Amniotic stem cell (primary cell): ENCODE data around the gene SYCP3.
"Not testable (repeated sequence)": the region's sequence is repeated elsewhere in the genome, so short reads cannot be mapped to it uniquely, and the experiment has no call there.

ENCODE experiments used
- DNase-seq: peaks from one replicate; lab custom pipeline; 2025; lab: John Stamatoyannopoulos, UW

Gene SYCP3

DNA sequence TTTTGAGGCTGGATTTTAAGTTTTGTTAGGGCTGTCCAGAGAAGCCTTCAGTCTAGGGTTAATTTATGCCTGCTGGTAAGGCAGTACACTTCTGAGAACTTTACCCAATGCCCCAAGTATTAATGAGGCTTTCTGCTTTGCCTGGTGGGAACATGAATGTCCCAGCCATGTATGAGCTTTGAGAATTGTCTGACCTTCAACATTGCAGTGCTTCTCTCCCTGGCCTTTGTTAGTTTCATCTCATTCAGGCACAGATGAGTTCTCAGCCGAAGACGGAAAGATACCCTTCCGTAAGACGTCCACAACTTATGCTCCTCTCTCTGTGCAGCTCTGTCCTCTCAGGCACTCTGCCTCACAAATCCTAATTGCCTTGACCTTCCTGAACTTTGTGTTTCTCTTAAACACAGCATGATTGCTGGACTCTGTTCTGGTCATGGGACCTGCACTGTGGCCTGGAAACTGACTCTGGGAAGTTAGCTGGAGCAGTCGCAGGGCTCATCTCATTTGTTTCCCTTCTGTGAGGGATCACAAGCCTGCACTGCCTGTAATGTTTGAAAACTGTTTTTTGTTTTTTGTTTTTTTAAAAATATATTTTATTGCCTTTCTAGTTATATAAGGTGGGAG, 26.1 kb downstream of the SYCP3 start:
- no peak for DNase-seq

DNA sequence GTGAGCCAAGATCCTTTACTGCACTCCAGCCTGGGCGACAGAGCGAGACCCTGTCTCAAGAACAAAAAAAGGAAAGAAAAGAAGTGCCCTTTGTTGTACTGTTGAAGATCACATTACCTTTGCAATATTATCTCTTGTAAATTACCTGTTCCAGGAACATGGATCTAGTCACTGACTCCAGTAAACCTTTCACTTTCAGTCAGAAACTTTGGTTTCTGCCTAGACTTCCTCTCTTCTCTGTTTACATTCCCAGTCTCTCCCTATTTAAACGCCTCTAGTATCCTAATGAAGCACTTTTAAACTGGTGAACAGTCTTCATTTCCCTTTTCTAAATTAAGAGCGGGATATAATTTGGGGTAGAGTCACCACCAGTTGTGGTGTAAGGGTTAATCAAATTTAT, 29.0 kb downstream of the SYCP3 start:
- no peak for DNase-seq

DNA sequence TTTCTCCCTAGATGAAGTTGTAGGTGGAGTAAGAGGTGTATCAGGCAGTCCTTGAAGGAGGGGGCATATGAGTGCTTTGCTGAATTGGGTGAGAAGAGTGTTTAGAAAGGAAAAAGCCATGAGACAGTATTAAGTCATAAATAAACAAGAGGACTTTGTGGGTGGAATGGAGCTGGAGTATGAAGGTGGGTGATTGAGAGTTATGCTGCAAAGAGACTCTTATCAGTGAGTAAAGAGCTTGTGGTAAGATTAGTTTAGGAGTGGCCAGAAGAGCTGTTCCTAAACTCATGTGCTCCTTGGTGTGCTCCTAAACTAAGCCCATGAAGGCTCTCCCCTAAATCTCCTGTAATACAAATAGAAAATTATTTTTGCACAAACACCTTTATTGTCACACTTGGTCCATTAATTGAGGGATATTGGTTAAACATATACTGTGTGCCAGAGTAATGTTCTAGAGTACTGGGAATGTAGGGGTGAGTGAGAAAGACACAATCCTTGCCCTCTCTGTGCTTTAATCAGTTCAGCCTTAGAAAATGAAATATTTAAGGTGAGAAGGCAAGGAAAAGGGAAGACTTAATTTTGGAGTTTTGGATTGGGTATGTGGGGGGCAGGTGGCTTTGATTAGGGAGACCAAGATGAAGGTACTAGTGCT, 32.0 kb downstream of the SYCP3 start:
- no peak for DNase-seq

DNA sequence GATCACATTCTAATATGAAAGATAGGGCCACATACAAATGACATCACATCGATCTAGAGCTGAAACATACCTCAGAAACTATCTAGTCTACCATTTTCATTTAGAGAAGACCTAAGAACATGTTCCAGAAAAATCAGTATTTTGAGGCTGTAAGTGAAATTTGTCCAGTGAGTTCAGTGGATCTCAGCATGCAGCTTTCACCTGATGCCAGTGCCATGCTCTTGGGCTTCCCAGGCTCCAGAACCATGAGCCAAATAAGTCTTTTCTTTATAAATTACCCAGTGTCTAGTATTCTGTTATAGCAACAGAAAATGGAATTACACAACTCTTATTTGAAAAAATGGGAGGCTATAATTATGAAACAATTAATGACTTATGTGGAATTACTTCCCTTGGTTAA, 32.9 kb downstream of the SYCP3 start:
- DNase-seq: no peak

DNA sequence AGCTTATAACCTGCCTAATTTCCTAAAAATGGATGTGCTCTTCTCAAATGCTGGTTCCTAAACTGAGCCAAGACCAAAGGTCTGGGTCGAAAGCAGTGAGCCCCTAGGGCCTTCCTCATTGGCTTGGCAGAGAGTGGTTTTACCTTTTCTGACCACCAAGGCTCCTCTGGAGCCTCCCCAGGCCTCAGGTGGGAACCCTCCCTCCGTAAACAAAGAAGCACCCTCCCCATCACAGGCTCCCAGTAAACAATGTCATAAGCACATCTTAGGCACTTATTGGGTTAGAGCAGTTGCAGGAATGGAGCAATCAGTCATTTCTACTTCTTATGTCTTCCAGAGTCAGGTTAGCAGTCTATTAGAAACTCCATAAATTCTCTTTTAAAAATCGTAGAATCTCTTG, 35.8 kb downstream of the SYCP3 start:
- no peak for DNase-seq

DNA sequence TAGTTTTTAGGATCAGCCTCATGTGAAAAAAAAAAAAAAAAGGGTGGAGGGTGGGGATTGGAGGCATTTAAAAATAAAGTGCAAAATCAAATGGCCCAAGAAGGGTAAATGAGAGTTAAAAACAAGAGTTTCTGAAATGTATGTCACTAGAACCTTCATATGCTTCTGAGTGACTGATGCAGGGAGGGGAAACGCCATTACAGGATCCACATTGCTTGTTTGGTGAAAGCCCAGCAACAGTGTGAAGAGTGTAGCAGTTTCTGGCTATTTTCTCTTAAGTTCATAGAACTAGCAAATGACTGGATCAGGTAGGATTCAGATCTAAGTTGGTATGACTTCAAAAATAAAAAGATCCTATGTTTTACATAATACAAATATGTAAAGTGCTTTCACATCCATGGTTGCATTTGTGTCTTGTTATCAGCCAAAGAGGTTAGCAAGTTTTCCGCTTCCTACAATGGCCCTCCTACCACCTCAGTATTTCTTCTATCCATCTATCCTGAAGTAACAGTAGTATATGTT, 38.9 kb downstream of the SYCP3 start:
- no peak for DNase-seq

DNA sequence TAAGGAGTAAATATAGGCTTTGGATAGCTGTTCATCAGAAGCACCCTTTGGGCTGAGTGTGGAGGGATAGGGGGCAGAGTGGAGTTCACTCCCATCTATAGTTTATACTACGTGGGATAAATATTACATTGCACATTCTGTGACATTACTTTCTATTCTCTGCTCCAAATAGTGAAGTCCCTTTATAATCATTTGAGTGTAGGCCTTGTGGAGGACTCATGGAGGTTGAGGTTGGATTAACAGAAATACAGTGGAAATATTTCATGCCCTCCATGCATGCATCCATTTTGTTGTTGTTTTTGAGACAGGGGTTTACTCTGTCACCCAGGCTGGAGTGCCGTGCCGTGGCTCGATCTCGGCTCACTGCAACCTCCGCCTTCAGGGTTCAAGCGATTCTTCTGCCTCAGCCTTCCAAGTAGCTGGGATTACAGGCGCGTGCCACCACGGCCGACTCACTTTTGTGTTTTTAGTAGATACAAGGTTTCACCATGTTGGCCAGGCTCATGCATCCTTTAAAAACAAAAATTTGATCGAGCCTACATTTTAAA, 40.4 kb downstream of the SYCP3 start:
- no peak for DNase-seq

DNA sequence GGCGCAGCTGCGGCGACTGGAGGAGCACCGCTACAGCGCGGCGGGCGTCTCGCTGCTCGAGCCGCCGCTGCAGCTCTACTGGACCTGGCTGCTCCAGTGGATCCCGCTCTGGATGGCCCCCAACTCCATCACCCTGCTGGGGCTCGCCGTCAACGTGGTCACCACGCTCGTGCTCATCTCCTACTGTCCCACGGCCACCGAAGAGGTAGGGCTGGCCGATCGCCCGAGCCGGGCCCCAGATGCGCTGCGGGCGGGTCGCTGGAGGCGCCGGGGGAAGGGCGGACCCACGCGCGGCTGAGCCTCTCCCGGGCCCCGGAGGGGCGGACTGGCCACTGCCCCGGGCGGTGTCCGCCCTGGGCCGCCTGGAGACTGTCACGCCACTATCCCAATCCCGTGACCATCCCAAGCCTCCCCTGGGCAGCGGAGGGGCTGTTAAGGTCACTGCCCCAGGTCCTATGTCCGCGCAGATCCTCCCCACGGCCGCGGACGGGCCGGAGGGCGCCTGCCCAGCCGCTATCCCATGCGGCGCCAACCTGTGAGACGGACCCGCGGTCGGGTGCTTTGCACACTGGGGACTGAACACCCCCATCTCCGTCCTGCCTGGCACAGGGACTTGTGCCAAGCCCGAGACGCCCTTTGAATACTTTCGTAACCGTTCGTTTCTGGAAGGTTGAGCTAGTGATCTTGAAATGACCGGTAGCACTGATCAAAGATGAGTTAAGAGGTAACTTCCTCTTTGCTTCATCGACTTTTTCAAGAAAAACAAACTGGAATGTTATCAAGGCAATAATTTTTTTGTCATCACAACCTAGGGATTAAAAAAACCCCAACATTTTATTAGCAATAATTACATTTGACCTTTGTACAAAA, 41.1 kb downstream of the SYCP3 start:
- DNase-seq: no peak

DNA sequence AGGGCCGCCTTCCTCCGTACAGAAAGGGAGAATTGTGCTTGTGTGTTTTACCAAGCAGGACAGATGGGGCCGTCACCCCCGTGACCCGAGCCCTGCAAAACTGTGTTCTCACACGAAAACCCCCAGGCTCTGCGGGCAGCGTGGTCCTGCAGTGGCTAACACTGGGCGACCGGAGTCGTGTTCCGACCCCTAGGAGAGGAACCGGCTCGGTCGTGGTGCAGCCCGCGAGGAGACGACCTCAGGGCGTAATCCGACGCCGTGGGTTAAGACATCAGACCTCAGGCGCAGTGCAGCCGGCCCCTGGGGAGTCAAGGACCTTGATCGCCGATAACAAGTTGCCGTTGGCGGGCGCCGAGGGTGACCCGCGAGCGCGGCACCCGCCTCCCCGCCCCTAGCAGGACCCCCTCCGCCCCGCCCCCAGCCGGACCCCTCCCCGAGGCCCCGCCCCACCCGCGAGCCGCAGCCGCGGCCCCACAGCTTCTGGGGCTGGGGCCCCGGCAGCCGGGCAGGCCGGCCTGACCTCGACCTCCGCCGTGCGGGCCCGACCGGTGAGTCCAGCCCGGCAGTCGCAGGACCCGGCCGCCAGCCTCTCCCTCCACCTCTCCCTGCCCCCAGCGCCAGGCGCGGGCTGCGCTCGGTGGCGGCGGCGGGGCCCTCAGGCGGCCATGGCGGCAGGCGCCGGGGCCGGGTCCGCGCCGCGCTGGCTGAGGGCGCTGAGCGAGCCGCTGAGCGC, 41.9 kb downstream of the SYCP3 start, which contains the start of gene CHPT1:
Gene CHPT1 (plus strand): TSS at position 444 of the 733 bp plus-strand sequence. CDS start 222 bp downstream, at position 666.
- no peak for DNase-seq

DNA sequence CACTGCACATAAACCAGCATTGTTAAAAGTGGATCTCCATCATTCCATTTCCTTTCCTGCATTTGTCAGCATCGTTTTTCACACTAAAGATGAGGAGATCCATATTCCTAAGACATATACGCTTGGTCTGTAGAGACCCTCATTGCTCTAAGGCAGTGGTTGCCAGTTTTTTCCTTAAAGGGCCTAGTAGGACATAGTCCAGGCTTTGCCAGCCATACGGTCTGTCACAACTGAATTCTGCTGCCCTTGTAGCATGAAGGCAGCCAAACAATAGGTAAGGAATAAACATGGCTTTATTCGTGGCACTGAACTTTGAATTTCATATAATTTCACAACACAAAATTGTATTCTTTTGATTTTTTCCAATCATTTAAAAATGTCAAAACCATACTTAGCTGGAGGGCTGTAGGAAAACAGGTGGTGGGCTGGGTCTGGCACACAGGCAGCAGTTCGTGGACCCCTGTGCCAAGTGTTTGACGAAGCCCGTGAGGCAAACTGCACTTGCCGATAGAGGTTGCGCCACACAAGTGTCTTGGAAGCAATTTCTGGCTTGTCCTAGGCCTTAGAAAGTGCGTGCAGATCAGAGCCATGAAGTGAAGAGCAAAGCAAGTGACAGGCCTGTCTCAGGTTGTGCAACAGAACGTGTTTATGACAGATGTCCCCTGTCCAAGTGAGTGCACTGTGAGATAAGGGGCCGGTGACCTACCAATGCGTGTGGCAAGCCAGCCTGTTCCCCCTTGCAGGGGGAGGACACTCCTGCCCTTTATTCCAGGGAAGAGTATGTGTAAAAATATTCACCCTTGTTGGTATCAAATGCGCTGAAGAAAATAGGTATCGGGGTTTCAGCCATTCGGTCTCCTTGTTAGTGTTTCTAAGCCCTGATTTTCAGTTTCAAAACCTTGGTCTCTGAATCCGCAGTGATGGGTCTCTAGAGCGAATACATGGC, 42.7 kb downstream of the SYCP3 start:
- no peak for DNase-seq

DNA sequence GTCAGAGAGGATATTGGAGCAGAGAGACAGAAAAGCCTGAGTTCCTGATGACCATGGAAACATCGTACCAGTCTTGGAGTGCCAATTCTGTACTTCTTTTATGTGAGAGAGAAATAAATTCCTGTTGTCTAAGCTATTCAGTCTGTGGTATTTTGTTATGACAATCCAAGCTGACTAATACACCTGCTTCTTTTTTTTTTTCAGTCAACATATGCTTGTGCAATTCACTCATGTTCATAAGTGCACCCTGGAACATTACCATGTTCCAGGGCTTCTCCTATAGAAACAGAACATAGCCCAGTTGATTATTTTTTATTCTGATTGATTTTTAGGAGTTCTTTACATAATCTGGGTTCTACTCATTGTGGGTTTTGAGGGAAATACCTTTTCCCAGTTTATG, 43.6 kb downstream of the SYCP3 start:
- no peak for DNase-seq

DNA sequence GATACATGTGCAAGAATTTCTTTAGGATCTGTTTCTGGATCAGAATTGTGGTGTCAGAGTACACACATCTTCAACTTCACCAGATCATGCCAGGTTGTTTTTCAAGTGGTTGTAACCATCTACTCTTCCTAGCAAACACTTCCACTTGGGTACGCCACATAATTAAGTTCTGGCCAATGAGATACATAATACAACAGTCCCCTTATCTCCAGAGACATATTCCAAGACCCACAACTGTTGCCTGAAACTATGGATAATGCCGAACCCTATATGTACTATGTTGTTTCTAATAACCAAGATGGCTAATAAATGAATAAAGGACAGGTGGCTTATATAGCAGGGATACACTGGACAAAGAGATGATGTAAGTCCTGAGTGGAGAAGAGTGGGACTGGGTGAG, 44.3 kb downstream of the SYCP3 start:
- no peak for DNase-seq

DNA sequence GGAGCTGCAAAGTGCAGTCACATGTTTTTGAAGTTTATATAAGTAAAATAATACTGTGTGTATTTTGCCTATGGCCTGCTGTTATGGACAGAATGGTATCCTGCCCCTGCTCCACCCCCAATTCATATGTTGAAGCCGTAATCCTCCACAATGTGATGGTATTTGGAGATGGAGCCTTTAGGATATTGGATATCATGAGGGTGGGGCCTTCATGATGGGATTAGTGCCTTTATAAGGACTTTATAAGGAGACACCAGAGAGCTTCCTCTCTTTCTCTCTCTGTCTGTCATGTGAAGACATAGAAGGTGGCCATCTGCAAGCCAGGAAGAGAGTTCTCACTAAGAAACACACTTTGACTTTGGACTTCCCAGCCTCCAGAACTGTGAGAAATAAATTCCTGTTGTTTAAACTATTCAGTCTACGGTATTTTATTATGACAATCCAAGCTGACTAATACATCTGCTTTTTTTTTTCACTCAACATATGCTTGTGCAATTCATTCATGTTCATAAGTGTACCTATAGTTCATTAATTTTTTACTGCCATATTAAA, 44.9 kb downstream of the SYCP3 start:
- no peak for DNase-seq

DNA sequence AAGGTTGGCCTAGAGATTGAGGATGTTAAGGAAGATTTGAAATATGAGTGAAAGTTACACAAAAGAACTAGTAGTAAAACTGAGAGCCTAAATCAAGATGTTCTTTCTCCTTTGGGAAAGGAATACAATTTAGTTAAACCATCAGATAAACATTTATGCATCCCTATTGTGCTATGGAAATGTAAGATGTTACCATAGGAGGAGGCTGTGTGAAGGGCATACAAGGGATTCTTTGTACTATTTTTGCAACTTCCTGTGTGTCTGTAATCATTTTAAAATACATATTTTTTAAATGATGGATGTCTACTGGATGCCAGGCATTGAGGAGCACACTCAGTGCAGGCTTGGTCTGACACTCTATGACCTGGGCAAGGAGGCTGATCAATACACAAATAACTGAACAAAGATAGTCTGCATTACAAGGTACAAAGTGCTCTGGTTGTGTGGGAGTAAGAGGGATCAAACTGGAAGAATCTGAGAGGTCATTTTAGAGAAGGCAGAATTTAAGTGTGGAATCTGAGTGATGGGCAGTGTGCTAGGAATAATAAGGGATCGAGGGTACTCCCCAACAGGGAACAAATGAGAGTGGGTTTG, 47.7 kb downstream of the SYCP3 start:
- DNase-seq: no peak

DNA sequence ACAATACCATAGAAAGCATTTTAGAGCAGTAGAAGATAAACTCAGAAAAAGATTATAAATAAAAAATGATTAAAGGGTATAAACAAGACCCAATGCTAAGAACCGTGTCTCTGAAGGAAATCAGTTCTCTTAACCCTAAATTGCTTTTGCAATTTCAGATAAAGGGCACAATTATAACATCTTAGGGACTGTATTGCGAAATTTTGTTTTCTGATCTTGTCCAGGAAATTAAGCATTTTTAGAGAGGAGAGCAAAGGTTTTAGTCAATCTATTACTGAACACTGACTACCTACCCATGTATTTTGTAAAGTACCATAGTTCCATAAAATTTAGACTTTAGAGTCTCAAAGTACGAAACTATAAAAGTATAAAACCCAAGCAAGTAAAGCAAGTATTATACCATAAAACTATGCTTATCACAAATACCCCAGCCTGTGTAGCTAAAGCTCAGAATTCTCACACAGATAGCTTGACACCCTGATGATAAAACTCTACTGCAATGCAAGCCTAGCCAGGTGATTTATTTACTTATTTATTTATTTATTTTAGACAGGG, 48.6 kb downstream of the SYCP3 start:
- no peak for DNase-seq

DNA sequence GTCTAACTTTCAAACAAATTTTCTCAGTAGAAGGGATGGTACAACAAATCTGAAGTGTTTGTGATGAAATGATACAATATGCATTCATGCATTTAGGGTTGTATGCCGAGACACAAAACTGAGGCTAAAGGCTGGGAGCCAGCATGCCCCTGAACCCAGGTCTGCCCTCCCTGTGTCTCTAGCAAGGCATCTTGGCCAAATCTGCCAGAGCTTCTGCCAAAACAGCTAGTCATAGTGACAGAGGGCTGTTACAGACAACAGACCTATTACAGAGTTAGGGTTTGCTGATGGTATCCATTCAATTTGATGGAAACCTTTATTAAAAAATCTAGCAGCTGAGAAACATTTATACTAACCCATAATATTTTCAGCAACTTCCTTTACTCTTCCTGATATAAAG, 53.1 kb downstream of the SYCP3 start:
- DNase-seq: no peak

DNA sequence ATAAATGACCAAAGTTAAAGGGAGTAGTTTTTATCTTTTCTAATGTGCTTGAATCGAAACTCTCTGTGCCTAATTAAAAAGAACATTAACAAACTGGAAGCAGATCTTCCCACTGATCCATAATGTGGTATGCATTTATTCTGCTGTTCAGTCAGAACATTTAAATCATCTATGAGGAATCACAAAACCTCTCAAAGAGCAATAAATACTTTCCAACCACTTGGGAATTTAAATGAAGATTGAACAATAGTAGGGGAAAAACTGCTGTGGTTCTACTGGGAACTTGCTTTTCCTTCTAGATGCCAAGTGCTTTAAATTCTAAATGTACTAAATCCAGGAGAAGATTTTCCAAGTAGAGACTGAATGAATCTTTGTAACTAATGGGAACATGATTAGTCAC, 54.2 kb downstream of the SYCP3 start:
- no peak for DNase-seq

DNA sequence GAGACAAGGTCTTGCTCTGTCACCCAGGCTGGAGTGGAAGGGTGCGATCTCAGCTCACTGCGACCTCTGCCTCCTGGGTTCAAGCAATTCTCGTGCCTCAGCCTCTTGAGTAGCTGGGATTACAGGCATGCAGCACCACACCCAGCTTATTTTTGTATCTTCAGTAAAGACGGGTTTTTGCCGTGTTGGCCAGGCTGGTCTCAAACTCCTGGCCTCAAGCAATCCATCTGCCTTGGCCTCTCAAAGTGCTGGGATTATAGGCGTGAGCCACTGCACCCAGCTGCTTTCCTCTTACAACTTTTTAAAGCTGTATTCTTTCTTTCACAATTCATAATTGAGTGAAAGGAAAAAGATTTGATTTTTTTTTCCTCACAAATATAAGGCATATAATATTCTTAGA, 57.6 kb downstream of the SYCP3 start:
- DNase-seq: not testable (repeated sequence)

DNA sequence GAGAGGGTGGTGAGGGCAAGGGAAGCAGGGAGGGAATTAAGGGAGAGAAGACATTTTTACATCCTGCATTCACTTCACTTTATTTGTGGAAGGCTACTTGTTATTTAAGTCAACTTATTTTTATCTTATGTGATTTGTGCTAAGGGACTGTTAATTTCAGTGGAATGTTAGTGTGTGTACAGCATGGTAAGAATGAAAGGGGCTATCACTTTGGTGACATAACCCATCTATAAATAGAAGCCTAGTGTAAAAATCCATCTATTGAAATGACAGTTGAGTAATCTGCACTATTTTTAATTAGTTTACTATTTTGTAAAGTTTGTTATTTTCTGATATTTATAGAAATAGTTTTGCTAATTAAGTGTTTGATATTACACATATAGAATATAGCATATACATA, 58.6 kb downstream of the SYCP3 start:
- DNase-seq: no peak

DNA sequence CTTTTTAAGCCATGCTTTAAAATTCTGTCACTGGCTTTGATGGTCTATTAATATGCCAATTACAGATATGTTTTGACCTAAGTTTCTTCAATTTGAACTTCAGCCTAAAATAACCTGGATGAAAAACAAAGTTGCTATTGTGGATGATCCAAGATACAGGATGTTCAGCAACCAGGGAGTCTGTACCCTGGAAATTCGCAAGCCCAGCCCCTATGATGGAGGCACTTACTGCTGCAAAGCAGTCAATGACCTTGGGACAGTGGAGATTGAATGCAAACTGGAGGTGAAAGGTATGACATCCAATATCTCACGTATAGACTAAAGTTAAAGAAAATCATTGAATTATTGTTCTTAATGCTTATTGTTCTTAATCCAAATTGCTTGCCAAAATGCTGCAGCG, 59.0 kb downstream of the SYCP3 start:
- DNase-seq: no peak
